HG02840 (cell line): ENCODE data around the gene TSFM.
"Not testable (repeated sequence)": the region's sequence is repeated elsewhere in the genome, so short reads cannot be mapped to it uniquely, and the experiment has no call there.

Experiments used
- ATAC-seq: cut with Tn5 transposase; IDR thresholded peaks from one replicate; pipeline ENCODE4 v1.9.1; 2021; ENCODE audit warnings: mild to moderate bottlenecking, moderate library complexity, moderate number of reproducible peaks; ENCODE audit not compliant: unreplicated experiment, low FRiP score

Gene TSFM

DNA sequence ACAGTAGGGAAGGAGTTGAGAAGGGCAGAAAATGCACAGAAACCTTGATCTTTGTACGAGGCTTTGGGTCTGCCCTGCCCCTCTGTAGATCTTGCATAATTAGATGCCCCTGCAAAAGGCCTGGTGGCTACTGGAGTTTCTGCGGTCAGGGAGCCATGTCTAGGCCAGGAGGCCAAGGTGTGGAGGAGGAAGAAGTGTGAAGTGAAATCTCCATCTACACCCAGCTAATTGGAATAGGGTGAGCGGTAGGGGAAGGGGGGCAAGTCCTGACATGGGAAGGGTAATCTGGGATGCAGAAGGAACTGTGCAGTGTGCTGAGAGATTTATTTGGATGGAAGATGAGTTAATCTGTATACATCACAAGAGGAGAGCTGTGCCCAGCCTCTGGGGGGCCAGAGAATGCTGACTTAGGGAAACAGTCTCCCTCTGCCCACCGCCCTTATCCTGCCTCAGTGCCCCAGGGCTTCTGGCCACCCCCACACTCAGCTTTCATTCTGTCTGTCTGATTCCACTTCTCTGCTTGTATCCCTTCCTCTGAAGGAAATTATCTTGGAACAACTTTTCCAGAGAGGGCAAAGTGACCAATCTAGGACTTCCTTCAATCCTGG, 21.1 kb upstream of the TSFM start:
- ATAC-seq = no peak

DNA sequence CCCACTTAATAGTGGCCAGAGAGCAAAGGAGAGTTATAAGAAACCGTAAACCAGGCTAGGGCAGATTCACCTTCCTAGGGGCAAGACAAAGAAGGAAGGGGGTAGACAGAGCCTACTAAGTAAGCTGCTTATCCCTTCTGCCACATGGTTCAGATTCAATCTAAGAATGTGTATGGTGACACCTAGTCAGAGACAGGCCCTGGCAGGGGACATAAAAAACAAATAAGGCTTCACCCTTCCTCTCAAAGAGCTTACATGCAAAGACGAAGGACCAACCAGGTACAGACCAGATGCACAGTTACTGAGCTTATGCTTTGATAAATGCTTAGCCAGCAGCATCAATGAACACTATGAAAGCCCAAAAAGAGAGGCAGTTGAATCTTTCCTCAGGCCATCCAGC, 20.1 kb upstream of the TSFM start:
- ATAC-seq = no peak

DNA sequence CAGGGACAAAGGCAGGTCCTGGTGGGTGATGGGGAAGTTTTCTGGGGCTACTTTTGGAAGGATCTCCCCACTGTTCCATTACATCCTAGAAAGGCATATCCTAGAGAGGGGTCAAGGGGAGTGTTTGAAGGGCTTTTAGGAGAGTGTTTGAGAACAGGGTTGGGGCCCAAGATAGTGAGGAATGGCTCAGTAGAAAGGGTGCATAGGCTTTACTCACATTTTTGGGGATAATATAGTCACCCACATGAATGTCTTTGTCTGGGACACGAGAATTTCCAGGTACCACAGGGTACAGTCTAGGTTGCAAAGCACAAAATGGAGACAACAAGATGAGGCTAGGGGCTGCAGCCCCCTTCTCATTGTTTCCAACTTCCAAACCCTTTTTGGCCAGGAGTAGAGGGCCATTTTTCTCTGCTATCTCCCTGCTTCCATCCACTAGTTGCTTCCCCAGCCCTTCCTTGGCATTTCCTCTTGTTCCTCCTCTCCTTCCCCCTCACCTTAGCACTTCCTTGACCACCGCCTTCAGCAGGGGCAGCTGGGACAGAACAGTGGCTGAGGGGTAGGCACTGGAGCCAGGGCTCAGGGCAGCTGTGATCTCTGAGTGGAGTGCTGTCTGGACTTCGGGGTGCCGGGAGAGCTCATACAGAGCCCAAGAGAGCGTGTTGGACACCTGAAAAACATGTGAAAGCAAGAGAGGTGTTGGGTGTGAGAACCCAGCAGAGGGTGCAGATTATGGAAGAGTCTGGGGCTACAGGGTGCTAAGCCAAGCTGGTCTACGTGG, 18.5 kb upstream of the TSFM start:
- no peak for ATAC-seq

DNA sequence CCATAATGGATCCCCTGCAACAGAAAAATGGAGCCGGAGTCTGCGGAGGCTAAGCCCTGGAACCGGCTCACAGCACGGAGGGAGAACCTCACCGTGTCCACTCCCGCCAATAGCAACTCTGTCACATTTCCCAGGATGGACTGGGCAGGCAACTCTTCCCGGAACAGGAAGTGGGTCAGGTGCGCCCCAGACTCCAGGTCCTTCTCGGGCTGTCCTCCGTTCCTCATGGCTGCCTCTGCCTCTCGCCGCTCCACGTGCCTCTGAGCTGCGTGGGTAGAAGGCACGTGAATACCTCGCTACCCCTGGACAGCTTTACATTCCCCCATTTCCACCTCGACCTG, 18.0 kb upstream of the TSFM start:
- ATAC-seq = no peak

DNA sequence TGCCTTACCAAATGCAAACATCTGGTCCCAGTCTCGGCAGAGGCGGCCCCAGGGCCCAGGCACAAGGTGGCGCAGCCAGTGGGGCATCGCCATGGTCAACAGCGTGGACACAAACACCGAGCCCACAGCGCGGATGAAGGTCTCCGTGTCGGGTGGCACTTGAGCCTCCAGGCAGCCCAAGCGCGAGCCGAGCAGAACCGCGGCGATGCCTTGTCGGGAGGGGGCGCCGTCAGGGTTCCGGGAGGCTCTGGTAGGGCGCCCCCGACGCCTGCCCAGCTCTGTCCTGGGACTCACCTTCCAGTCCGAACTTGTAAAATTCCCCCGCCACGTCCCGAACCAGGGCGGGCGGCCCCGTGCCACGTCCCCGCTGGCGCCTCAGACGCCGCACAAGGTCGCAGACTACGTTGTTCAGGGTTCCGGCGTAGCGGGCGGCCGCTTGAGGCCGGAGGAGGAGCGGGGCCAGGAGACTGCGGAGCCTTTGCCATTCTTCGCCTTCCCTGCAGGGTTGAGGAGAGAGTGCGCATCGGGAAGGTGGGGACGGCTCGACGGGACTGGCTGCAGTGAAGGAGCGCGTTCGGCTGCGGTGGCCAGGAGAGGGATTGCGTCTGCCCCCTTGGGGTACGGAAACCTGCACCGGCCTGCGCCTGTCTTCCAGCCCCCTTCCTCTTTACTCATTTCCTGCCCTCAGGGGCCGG, 17.4 kb upstream of the TSFM start:
- ATAC-seq = peak; percentile 34

DNA sequence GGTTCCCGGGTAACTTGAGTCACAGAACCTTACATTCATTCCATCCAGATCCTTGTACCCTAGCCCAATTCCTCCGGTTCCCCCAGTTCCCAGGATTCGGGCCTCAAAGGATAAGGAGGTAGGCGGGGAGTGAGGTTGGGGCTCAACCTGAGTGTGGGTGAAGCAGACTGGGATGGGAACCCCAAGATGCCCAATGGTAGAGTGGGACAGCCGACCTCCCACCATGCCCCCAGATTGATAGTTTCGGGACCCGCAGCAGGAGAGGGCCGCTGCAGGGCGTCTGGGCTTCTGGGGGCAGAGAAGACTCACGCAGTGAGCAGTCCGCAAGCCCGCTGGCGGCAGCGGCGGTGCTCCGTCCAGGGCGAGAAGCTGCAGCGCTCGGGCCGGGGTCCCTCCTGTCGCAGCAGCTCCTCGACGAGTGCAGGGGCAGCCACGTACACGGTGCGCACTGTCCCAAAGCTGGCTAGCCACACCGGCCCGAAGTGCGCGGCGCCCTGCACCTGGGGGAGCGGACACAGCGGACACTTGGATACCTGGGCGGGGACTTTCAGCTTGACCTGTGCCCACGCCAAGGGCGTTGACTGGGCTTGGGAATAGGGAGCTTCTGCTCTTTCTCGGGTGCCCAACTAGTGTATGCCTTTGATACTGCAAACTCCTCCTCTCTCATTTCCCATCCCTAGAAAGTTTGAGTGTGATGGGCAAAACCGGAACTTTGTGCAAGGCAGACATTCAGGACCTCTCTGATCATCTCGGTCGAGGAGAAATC, 16.7 kb upstream of the TSFM start:
- no peak for ATAC-seq

DNA sequence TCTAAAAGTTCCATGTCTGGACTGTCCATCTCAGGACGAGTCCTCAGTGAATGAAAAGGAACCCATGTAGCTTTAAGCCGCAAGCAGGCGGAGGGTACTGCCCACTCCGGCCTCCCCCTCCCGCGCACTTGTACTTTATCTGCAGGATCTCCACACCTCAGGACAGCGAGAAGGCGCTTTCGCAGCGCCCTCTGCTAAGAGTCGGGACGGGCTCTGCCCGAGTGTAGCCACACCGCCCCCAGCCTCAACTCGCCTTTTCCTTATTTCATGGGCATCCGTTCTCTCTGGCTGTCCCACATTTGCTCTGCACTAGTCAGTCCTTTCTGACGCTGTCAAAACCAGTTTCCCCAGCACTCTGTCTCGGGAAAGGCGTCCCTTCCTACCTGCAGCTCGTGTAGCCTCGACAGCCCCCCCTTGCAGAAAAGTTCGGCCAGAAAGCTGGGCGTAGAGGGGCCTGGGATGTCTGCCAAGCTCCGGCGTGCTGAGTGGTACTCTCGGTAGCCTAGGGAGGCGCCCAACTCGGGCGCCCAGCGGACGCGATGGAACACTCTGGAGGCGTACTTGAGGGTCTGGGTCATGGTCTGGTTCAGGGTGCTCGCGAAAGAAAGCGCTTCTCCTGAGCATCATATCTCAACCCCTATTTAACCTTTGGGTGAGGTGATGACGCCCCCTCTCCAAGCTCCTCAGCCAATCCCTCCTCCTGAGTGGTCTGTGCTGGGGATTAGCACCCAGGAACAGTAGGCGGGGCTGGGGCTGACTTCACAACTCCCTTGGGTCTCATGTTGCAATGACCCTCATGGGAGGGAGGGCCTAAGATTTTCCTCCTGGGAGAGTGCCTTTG, 15.9 kb upstream of the TSFM start, which contains the start of gene CYP27B1:
Gene CYP27B1, minus strand, starts transcription at position 615 of the 841 bp plus-strand sequence. Its CDS starts 37 bp downstream, at position 578.
- ATAC-seq = no peak

DNA sequence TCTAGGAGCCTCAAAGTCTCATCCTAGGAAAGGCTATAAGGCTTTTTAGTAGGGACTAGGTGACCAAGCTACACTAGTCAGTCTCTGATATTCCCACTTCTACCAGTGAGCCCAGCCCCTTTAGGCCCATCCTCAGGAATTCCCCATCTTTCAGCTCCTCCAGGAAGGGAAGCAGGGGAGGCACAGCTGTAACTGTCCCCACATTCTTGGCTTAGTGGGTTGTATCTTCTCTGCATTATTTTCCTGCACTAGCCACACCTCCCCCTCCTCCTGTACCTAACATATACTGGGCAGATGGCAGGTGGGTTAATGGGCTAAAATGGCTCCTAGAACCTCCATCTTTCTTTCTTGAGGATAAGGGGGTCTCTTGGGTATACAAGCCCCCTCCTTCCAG, 15.3 kb upstream of the TSFM start:
- no peak for ATAC-seq

DNA sequence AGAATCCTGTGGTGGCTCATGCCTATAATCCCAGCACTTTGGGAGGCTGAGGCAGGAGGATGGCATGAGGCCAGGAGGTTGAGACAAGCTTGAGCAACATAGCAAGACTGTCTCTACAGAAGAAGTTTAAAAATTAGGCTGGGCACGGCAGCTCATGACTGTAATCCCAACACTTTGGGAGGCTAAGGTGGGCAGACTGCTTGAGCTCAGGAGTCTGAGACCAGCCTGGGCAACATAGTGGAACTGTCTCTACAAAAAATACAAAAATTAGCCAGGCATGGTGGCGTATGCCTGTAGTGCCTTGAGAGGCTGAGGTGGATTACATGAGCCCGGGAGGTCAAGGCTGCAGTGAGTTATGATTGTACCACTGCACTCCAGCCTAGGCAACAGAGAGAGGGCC, 14.7 kb upstream of the TSFM start:
- ATAC-seq = no peak

DNA sequence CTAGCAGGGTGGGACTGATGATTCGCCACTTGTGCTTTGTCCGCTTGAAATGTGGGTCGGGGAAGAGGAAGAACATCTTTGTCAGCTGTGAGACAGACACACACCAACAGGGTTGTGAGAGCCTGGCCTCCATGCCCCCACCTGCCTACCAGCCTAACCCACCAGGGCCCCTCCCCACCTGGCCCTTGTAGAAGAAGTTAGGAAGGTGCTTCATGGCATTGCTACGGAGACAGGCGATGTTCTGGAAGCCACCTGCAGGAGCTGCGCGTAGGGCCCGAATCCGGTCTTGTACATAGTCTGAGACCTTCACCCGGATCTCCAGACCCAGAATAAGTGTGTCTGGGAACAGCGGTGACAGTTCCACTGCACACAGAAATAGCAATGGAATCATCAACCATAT, 13.0 kb upstream of the TSFM start:
- no peak for ATAC-seq

DNA sequence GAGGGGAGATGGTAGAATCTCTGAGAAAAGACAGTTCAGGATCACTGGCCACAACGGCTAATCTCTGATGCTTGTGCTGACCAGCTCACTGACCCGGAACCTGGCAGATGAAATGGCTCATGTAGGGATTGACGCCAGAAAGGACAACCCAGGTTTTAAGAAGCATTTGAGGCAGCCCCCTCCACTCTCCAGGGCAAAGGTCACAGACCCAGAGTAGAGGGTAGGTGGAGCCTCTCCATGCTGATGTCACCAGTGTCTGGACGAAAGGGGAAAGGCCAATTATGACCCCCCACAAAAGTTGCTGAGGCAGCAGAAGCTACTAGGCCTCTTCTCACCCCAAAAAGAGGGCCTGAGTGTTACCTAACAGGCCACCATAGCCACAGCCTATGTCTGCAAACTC, 11.9 kb upstream of the TSFM start:
- ATAC-seq = no peak

DNA sequence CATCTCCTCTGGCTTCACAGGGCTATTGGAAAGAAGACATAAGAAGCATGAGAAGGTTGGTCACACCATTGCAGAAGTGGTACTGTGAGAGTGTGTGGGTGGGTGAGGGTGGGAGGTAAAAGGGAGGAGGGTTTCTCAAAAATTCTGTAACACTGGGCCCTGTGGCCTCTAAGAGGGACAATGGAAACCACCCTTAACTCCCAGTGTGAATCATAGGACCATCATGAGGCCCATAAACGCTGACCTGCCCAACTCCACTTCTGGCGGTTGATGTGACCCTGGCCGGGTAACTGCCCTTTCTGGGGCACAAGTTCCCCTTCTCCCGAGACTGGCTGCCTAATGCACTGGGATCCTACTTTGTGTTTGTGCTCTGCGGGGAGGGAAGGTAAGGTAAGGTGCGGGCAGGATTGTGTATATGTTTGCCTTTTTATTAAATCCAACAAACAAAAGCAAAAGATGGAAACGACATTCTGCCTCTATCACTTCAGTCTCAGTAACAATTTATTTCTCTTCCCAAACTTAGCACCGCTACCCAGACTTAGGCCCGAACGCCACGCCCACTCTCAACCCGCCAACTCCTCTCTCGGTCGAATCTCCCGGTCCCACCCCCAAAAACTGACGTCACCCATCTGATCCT, 11.2 kb upstream of the TSFM start:
- peak; percentile 68 for ATAC-seq

DNA sequence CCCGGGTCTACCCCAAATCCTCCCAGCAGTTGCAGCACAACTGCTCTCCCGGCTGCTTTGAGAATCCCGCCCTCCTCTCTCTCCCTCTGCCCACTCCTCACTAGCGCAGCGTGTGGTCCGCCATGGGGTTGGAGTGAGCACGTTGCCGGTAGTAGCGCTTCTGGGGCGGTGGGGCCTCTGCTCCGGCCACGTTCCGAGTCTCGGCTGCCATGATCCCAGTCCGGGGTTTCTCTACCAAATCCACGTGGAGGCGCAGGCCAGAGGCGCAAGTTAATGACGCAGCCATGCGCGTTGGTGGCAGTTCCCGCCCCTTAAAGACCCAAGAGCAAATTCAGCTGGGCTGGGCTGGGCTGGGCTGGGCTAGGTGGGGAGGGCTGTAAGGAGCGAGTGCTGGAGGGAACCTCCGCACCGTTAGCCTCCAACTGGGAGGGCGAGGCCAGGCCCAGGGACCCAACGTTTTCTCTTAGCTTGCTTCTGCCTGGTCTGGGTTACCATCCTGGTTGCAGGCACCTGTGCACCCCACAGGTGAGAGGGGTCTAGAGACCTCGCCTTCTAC, 10.6 kb upstream of the TSFM start, which contains the start of gene METTL1:
Gene METTL1, minus strand, starts transcription at position 233 of the 556 bp plus-strand sequence. Its CDS starts 22 bp downstream, at position 211.
- ATAC-seq = peak; percentile 78

DNA sequence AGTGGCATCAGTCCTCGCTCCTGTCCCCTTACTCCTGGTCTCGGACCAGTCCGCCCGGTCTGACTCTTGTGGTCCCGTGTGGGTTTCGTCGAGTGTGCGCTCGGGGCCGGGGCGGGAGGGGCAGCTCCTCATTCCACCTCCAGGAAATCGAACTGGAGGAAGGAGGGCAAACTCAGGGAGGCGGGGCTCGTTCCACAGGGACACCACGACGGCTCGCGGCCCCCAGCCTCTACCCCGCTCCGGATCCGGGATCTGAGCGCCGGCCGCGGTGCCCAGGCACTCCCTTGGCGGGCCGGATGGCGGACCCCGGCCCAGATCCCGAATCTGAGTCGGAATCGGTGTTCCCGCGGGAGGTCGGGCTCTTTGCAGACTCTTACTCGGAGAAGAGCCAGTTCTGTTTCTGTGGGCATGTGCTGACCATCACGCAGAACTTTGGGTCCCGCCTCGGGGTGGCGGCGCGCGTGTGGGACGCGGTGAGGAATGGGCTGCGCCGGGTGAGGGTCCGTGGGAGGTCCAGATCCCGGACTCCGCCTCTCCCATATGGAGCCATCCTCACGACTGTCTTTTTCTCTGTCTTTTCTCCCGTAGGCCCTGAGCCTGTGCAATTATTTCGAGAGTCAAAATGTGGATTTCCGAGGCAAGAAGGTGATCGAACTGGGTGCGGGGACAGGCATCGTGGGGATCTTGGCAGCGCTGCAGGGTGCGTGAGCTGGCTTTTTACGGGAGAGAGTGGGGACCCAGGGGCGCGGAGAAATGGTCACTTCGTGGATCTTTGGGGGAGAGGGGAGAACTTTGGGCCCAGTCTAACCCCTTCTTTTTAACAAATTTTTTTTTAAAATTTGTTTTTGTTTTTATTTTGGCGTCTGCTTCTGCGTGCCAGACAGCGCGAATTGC, 9.9 kb upstream of the TSFM start, which contains the start of gene EEF1AKMT3:
Gene EEF1AKMT3, plus strand, starts transcription at position 186 of the 894 bp plus-strand sequence. Its CDS starts 111 bp downstream, at position 297.
- ATAC-seq = peak; percentile 7

DNA sequence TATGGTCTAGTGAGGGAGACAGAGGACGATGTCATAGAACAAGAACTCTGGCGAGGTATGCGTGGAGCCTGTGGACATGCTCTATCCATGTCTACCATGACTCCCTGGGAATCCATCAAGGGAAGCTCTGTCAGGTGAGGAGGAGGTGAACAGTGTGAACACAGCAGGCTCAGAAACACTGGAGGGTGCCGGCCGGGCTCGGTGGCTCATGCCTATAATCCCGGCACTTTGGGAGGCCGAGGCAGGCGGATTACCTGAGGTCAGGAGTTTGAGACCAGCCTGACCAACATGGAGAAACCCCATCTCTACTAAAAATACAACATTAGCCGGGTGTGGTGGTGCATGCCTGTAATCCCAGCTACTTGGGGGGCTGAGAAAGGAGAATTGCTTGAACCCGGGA, 8.0 kb upstream of the TSFM start:
- ATAC-seq = not testable (repeated sequence)

DNA sequence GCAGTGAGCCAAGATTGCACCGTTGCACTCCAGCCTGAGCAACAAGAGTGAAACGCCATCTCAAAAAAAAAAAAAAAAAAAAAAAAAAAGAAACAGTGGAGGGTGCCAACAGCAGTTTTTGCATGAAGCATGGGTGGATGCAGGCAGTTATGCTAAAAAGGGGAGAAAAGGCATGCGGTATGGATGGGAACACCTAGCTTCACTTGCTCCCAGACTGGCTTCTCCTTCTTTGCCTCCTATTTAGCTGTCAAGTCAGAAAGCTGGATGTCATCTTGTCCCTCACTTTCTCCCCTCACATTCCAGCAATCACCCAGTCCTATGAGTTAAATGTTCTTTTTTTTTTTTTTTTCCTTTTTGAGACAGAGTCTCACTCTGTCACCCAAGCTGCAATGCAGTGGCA, 7.5 kb upstream of the TSFM start:
- ATAC-seq = no peak

DNA sequence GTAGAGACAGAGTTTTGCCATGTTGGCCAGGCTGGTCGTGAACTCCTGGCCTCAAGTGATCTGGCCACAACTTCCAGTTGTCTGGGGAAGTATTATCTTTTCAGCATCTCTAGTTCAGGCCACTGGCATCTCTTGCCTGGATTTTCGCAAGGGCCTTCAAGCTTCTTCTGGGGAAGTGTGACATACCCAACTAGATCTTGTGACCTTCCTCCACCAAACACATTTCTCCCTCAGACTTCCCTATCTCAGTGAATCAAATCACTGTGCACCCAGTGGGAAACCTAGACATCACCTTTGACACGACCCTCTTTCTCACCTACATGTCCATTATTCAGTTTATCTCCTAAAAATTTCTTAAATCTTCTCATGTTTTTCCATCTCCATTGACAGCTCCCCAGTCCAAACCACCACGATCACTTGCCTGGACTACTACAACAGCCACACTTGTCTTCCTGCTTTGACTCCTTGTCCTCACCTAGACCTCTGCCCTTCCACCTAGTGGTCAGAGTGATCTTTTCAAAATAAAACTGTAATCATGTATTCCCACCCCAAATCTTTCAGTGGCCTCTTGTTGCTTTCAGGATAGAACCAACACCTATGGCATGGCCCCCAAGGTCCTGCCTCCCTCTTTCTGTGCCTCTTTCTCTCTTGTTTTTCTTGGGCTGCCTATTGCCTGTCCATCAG, 6.9 kb upstream of the TSFM start:
- no peak for ATAC-seq

DNA sequence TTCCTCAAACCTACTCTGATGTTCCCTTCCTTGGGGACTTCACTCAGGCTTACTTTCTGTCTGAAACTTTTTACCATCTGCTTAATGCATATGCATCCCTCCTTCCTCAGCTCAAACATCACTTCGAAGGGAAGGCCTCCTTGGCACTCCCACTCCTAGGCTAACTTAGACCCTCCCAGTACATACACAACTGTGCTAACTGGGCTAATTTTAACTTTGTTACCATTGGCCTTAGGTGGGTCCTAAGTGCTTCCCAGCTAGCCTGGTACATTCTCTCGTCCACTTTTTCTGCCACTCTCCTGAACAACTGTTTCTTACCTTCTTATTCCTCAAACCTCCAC, 6.4 kb upstream of the TSFM start:
- ATAC-seq = no peak
